GM18519 (cell line): ENCODE data around the gene LIMS4.
"Not testable (repeated sequence)": the region's sequence is repeated elsewhere in the genome, so short reads cannot be mapped to it uniquely, and the experiment has no call there.

Experiments used
- ATAC-seq: cut with Tn5 transposase; IDR thresholded peaks from one replicate; pipeline ENCODE4 v1.9.1; 2021; ENCODE audit warnings: mild to moderate bottlenecking, moderate library complexity; ENCODE audit not compliant: unreplicated experiment, low FRiP score

LIMS4 gene, protein sequence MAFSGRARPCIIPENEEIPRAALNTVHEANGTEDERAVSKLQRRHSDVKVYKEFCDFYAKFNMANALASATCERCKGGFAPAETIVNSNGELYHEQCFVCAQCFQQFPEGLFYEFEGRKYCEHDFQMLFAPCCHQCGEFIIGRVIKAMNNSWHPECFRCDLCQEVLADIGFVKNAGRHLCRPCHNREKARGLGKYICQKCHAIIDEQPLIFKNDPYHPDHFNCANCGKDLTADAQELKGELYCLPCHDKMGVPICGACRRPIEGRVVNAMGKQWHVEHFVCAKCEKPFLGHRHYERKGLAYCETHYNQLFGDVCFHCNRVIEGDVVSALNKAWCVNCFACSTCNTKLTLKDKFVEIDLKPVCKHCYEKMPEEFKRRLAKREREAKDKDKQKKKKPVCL

GRCh38 chr2:110472171-110473058 is at the start of gene LIMS4:
LIMS4 (minus strand) TSS chr2:110472816; CDS start chr2:110472778, 38 bp downstream.
- ATAC-seq: not testable (repeated sequence)

DNA sequence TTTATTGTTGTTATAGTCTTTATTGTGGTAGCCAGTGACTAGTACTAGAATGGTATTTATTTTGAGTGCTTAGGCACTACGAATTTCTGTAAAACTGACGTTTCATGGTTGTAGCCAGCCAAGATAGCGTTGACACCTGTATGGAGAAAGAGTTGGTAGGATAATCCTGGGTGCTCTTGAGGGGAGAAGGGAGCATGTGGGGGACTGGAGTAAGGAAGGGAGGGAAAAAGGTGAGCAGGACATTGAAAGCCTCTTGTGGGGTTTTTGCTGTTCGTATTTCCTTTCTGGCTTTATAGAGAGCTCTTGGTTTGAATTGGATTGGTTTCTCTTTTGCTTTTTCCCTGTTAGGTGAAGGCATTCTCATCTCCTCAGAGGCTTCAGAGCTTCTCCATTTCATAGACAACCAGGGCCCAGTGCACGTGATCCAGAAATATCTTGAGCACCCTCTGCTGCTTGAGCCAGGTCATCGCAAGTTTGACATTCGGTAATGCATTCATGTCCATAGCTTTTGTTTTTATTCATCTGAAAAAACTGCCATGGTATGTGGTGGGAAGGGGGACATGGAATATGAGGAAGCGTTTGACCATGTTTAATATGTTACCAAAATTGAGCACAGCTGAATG is 27.2 kb upstream of the LIMS4 start:
- ATAC-seq: not testable (repeated sequence)

DNA sequence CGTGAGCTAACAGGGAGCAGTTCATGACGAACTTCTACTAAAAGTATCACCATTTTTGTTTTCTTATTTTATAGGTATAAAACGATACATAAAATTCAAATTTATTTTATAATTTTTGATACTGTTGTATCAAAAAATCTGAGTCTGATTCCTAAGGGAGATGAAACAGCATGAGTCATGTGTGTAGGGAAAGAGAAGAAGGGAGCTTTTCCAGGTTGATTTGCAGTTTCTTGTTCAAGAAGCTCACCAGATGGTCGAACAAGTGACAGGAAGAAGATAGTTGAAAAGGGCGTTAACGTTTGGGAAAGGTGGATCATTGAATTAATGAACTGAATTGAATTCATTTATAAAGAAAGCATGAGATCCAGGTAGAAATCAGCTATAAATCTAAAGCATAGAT is 23.4 kb upstream of the LIMS4 start:
- not testable (repeated sequence) for ATAC-seq

- not testable (repeated sequence) for ATAC-seq
These were observed 21.9 kb upstream of the LIMS4 start for GRCh38 chr2:110494488-110494887.

DNA sequence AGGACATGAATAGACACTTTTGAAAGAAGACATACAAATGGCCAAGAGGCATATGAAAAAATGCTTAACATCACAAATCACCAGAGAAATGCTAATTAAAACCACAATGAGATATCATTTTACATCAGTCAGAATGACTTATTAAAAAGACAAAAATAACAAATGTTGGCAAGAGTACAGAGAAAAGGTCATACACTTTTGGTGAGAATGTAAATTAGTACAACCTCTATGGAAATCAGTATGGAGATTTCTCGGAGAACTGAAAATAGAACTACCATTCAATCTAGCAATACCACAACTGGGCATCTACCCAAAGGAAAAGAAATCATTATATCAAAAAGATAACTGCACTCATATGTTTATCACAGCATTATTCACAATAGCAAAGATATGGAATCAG is 16.4 kb upstream of the LIMS4 start:
- ATAC-seq: not testable (repeated sequence)

DNA sequence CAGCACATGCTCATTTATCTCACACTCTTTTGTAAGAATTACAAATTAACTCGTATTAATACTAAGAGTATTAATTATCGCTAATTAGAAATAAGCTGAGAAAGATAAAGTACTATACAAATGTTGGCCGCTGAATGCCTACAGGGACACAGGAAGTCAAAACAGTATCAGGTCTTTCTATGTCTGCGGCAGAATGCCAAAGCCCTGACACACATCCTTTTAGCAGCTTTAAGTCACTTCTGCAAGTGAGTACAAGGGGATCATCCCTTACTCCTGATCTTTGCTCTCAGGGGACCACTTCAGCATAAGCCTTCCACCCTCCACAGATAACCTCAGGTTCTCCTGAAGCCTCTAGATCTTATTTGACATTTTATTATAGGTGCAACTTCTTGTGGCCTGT is 10.1 kb upstream of the LIMS4 start:
- ATAC-seq: not testable (repeated sequence)

DNA sequence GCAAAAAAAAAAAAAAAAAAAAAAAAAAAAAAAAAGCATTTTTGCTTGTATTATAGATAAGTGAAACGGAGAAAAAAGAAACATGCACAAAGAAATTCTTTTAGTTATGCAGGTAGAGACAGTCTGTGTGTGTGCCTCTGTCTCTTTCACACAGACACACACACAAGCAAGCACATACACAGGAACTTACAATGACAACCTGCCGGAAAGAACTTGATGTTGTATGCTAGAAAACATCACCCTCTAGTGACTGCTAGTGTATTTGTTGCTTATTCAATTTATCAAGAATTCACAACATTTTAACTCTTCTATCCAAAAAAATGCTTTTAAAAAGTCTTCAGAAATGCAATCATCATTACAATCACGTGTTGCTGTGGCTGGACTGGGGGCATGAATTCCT is 8.6 kb upstream of the LIMS4 start:
- ATAC-seq: not testable (repeated sequence)

GRCh38 chr2:110480084-110480483 is 7.5 kb upstream of the LIMS4 start:
- ATAC-seq: not testable (repeated sequence)

DNA sequence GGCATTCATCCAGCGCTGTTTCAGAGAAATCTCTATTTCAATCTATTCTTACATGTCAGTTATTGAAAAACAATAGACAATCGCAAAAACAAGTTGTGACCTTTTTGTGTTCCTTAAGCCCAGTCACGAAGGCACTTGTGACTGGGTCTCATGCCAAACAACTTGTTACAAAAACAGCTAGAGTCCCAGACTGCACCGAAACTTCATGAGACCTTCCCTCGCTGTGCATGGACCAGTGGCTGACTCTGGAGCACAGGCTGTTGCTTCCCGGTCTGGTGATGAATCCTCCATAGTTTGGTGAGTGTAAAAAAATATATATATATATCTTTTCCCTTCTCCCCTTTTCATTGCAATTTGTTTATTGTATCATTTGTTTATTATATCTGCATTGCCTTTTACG is 4.8 kb upstream of the LIMS4 start:
- ATAC-seq: not testable (repeated sequence)

- not testable (repeated sequence) for ATAC-seq
These were observed 4.3 kb upstream of the LIMS4 start for GRCh38 chr2:110476952-110477351.

DNA sequence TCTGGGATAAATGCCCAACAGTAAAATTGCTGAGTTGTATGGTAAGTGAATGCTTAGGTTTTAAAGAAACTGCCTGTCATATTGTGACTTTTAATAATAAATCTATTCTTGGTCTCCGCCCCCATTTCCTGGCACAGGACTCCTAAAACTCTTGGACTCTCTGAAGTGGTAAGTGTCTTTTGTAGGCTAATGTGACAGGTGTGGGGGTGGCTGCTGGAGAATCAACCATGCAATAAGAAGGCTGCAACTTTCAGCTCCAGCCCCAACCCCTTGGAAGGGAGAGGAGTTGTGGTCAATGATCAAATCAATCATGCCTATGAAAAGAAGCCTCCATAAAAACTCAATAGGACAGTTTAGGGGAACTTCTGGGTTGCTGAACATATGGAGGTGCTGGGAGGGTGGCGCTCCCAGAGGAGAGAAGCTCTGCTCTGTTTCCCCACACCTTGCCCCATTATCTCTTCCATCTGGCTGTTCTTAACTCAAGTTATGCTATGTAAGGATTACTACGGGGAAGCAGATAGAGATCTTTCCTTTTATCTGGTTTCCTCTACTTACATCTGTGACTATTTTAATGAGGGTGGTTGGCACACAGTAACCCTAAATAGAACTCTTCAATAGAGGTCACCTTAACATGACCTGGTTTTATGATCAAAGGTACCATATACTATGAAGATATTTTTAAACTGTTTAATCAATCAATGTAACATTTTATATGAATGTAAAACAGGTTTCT is 3.2 kb upstream of the LIMS4 start:
- ATAC-seq: not testable (repeated sequence)

DNA sequence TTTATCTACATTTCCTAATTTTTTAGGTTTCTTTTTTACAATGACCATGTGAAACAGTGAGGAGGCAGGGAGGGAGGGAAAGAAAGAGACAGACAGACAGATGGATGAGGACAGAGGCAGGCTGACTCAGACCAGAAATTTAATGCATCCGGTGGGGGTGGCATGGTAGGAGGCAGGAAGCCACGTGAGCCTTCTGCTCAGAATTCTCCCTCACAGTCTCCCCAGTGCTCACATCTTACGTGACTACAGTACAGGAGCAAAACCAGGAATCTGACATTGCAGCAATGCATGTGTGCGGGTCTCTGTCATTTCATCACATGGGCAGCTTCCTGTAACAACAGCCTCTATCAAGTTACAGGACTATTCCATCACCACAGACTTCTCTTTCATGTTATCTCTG is 2.3 kb upstream of the LIMS4 start:
- ATAC-seq: peak; percentile 94

GRCh38 chr2:110473059-110473358 is 393 bp upstream of the LIMS4 start:
- not testable (repeated sequence) for ATAC-seq

- not testable (repeated sequence) for ATAC-seq
These were observed 3.7 kb downstream of the LIMS4 start for GRCh38 chr2:110468921-110469320.

DNA sequence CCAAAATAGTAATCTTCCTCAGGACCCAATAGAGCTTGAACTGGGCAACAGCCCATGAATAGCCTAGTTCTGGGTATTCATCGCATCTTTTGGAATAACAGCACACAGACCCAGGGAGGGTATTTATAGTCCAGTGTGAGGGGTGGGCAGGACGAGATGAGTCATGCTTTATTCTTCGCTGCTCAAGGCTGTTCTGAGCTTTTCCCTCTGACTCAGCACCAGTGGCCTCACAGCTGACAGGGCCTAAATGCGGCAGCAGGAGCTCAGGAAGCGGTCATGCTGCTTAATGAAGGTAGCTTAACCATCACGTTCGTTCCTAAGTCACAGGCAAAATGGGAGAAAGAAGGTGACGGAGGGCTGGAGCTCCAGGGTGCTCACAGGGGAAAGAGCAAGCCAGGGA is 7.3 kb downstream of the LIMS4 start:
- ATAC-seq: peak; percentile 72

DNA sequence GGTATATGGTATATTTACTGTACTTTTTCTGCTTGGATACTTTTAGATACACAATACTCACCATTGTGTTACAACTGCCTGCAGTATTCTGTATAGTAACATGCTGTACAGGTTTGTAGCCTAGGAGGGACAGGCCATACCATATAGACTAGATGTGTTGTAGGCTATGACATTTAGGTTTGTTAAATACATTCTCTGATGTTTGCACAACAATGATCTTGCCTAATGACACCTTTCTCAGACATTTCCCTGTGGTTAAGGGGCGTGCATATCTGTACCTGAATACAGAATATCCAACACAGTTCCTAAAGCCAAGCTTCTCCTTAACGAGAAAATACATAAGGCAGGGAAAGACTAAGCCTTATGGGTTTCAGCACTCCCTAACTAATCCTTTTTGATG is 10.2 kb downstream of the LIMS4 start:
- not testable (repeated sequence) for ATAC-seq

DNA sequence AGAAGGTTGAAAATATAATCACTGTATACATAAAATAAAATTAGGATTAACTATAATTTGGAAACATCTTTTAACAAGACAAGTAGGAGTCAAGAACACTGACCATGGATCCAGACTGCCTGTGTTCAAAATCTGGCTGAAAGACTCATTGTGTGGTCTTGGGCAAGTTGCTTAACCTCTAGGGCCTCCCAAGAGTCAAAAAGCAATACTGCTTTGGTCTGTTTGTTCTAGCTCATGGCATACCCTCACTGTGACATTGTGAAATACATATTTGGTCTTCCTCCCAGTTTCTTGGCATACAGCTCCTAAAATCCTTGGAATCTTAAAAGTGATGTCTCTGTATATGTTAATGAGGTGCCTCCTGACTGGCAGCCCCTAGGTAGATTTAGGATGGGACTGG is 12.3 kb downstream of the LIMS4 start:
- ATAC-seq: not testable (repeated sequence)

- ATAC-seq: not testable (repeated sequence)
These were observed 15.4 kb downstream of the LIMS4 start for GRCh38 chr2:110457214-110457590.

DNA sequence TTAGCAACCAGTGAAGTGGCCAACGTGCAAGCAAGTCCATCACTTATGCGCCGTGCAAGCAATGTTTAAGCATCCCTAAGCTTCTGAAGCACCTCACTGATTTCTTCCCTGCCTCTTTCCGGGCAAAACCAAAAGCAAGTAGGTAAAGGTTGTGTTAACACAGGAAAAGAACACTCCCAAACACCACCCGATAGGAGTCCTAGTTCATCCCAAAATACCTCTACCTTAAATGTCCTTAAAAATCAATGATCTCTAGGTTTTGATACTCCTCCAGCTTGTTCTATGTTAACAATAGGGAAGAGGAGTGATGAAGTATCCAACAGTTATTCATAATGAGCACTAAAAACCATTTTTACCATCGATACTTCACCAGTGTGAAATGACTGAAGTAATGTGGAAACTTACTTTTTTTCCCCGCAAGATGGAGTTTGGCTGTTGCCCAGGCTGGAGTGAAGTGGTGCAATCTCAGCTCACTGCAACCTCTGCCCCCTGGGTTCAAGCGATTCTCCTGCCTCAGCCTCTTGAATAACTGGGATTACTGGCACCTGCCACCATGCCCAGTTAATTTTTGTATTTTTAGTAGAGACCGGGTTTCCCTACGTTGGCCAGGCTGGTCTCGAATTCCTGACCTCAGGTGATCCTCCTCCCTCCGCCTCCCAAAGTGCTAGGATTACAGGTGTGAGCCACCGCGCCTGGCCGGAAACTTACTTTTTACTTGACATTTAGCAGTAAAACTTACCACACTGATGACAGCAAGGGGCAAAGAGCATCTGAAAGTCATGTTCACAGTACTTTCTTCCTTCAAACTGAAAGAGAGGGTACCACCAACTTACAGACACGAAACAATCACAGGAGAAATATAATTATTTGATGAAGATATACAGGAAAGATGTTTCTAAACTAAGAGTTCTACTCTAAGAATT is 16.1 kb downstream of the LIMS4 start:
- ATAC-seq: not testable (repeated sequence)
